K562 (cell line): ENCODE data around the gene SERTAD3. TPM values are rescaled to one million over a fixed set of nuclear protein-coding genes. Genes with fewer than 3 reads are reported as not detected.
A peak's percentile ranks its signal among the peaks of the same experiment; 100 is the strongest.

ENCODE experiments used
- E2F1 ChIP-seq: sonication (generic); formaldehyde crosslinking; IDR thresholded peaks from 2 replicates; pipeline ENCODE4 v1.8.1; 2023; ENCODE audit warnings: mild to moderate bottlenecking, missing genetic modification reagents, moderate library complexity
- MGA ChIP-seq: fragments of 450-650 bp; IDR thresholded peaks from 2 replicates; pipeline ENCODE4 v1.6.1; 2016; ENCODE audit warnings: mild to moderate bottlenecking, moderate library complexity
- POLR3A ChIP-seq: IDR thresholded peaks from 2 replicates; pipeline ENCODE4 v1.6.1; 2011; ENCODE audit warnings: borderline replicate concordance, mild to moderate bottlenecking, moderate library complexity; ENCODE audit not compliant: insufficient read length, insufficient read depth; ENCODE audit errors: extremely low read depth
- RFX1 ChIP-seq: fragments of 450-650 bp; IDR thresholded peaks from 2 replicates; pipeline ENCODE4 v1.6.1; 2016; ENCODE audit warnings: mild to moderate bottlenecking, moderate library complexity
- TFAP4 ChIP-seq: sonication (generic); formaldehyde crosslinking; IDR thresholded peaks from 2 replicates; pipeline ENCODE4 v1.8.0; 2022; ENCODE audit warnings: missing genetic modification reagents, mild to moderate bottlenecking, moderate library complexity, borderline replicate concordance
- WHSC1 ChIP-seq: IDR thresholded peaks from one replicate; pipeline ENCODE4 v1.6.1; 2012; ENCODE audit warnings: low read length, control low read depth, inconsistent platforms
- ZBED1 ChIP-seq: IDR thresholded peaks from 2 replicates; pipeline ENCODE4 v1.6.1; 2014
- ZFPM2 ChIP-seq: fragments of 250-450 bp; sonication (Bioruptor Pico); IDR thresholded peaks from 2 replicates; pipeline ENCODE4 v1.5.1; 2022; ENCODE audit warnings: mild to moderate bottlenecking
- ZMIZ1 ChIP-seq, 2 experiments: fragments of 150-350 bp in 1 of 2; IDR thresholded peaks; 2 replicates each; pipeline ENCODE4 v1.6.1; 2012 to 2016; ENCODE audit warnings: low read depth in 2 of 2, low read length in 2 of 2, mild to moderate bottlenecking in 1 of 2, moderate library complexity in 1 of 2
- polyA plus RNA-seq, 8 experiments: library from polyadenylated mRNA; depleted of rRNA in 4 of 8; stranded (reverse) in 5 of 8; unstranded in 3 of 8; fragments of >200 nt; fragmentation: Nextera tagmentation in 2 of 8; fragmentation: Illumina TruSeq in 1 of 8; extraction: Ambion mirVana in 2 of 8; extraction: Trizol in 1 of 8; gene quantifications; 2 replicates each; pipeline versions ENCODE4 v1.2.1 to v1.2.3, GENCODE V29; 2011 to 2014; ENCODE audit warnings: inconsistent platforms in 1 of 8, missing spikeins in 1 of 8
- total RNA-seq, 7 experiments: library from RNA; depleted of rRNA in 6 of 7; stranded (reverse); fragments of >200 nt in 6 of 7; fragmentation: Illumina TruSeq in 2 of 7; extraction: Trizol in 2 of 7; gene quantifications; 2 replicates each; pipeline versions ENCODE4 v1.2.1 to v1.2.3, GENCODE V29; 2011 to 2021; ENCODE audit warnings: low replicate concordance in 1 of 7

The SERTAD3 gene
- total and polyA plus RNA-seq, 9 of the 15 experiments (the other 6 are each of a cell fraction or from before 2014, with no cell fraction given) = 5.4 to 28.9 (median 17.5) TPM

- TF ChIP-seq MGA (no peak), RFX1 (no peak), ZMIZ1 (IDR thresholded peaks at IDR 0.05; ENCODE audit: low read depth in 2 of 2, low read length in 2 of 2) (0 out of 4 replicates have a peak, but pooled peaks of 1 of the 2 experiments have one; percentile 10), E2F1 (CRISPR knock-in tag) (no peak), POLR3A (no peak), ZBED1 (0 out of 2 replicates have a peak, but pooled peaks have one; percentile 25), TFAP4 (CRISPR knock-in tag) (no peak), ZFPM2 (0 out of 2 replicates have a peak, but pooled peaks have one; percentile 73), WHSC1 (peak; percentile 42)
Measured at GRCh38 chr19:40446263-40446784, 2.2 kb upstream of the SERTAD3 start (continued).
